Testis (tissue), 3 donors: ENCODE results near the gene FBF1. TPM values are rescaled to one million over a fixed set of nuclear protein-coding genes. Genes with fewer than 3 reads are reported as not detected.

Experiments
- DNase-seq: peaks from one replicate; pipeline ENCODE4 v3.0.0-alpha.2; 2019
- H3K27ac ChIP-seq, 2 donors: fragments of 200-600 bp; sonication (generic); one replicate each; pipeline ENCODE4 v1.5.1; 2019
- H3K27me3 ChIP-seq: fragments of 200-600 bp; sonication (generic); one replicate; pipeline ENCODE4 v1.5.1; 2019
- H3K36me3 ChIP-seq: fragments of 200-600 bp; sonication (generic); one replicate; pipeline ENCODE4 v1.5.1; 2017; ENCODE audit warnings: low read depth; ENCODE audit errors: missing control alignments
- H3K4me1 ChIP-seq: fragments of 200-600 bp; sonication (generic); one replicate; pipeline ENCODE4 v1.5.1; 2019
- H3K4me3 ChIP-seq, 2 donors: fragments of 200-600 bp; sonication (generic); one replicate each; pipeline ENCODE4 v1.5.1; 2017 to 2019
- H3K9me3 ChIP-seq: fragments of 200-600 bp; sonication (generic); one replicate; pipeline ENCODE4 v1.5.1; 2017
- CTCF ChIP-seq, 3 experiments: fragments of 450-650 bp in 2 of 3; fragments of 200-600 bp in 1 of 3; sonication (generic) in 1 of 3; IDR thresholded peaks; one replicate each; pipeline ENCODE4 v1.5.1; 2016 to 2019; ENCODE audit warnings: antibody characterized with exemption in 3 of 3, mild to moderate bottlenecking in 2 of 3, moderate library complexity in 1 of 3
- POLR2A ChIP-seq: fragments of 450-650 bp; IDR thresholded peaks from one replicate; pipeline ENCODE4 v1.6.1; 2017; ENCODE audit warnings: antibody characterized with exemption, mild to moderate bottlenecking, moderate library complexity
- WGBS, 2 donors: methylation state at CpG; one replicate each; pipeline ENCODE4 v1.1.5; 2018; 5-methylcytosine and 5-hydroxymethylcytosine counted together
- intact Hi-C: fragments of 100-400 bp; cut with DNase I; formaldehyde crosslinking; loops from one replicate; pipeline ENCODE4 v1.15.1; 2023; ENCODE audit warnings: low total_unique reads
- polyA plus RNA-seq: library from polyadenylated mRNA; stranded (reverse); fragments of 350-450 nt; fragmentation: Illumina TruSeq; extraction: RNeasy Lipid Tissue Mini Kit (QIAGEN cat#74804); gene quantifications from one replicate; pipeline ENCODE4 v1.2.3, GENCODE V29; 2014; ENCODE audit warnings: low read depth, low replicate concordance; ENCODE audit not compliant: insufficient read depth
- total RNA-seq, 2 donors: library from RNA; depleted of rRNA; stranded (reverse); fragments of >200 nt; gene quantifications; one replicate each; pipeline ENCODE4 v1.2.3, GENCODE V29; 2016

Gene FBF1
- total and polyA plus RNA-seq, 3 donors from 2014 or later, result 81.1 to 119 (median 85.4) TPM

DNA sequence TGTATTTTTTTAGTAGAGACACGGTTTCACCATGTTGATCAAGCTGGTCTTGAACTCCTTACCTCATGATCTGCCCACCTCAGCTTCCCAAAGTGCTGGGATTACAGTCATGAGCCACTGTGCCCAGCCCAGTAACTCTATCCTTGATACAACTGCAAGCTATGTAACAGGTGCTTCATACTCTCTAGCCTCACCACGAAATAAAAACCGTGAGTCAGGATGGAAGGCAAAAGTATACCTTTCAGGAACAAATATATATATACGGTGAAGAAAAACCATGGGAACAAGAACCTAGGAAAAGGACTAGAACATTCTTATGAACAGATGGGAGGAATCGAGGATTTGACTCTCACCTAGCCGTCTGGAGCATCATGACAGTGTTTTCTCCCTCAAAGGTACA, 9.6 kb upstream of the FBF1 start:
- WGBS, 2 donors, result 91 to 96% methylated on average over 6 of the region's 6 CpGs
- Histone ChIP-seq H3K27ac (no peak overlapping the region), H3K36me3 (no peaks in the 10 kb centered on the region), H3K27me3 (no peaks in the 10 kb centered on the region), H3K9me3 (no peaks in the 10 kb centered on the region), H3K4me1 (no peaks in the 10 kb centered on the region), H3K4me3 (no peak overlapping the region)
- intact Hi-C loops, result no loop called here
- no peak for DNase-seq
- no peak for TF ChIP-seq POLR2A

- TF ChIP-seq CTCF (IDR thresholded peaks at IDR 0.05) (no peak), POLR2A (no peak)
- DNase-seq, result no peak
- Histone ChIP-seq H3K27ac (no peak overlapping the region), H3K9me3 (no peaks in the 10 kb centered on the region), H3K4me1 (peaks cover 5% of the 10 kb centered on the region), H3K36me3 (no peaks in the 10 kb centered on the region), H3K27me3 (no peaks in the 10 kb centered on the region), H3K4me3 (no peak overlapping the region)
- WGBS, 2 donors, result 61 to 76% methylated on average over 2 of the region's 2 CpGs
- intact Hi-C loops, result no loop called here
Measured at GRCh38 chr17:75945211-75945610, 4.4 kb upstream of the FBF1 start.

- H3K27ac ChIP-seq, result no peak overlapping the region
- WGBS, 2 donors, result 60 to 76% methylated on average over 1 of the region's 1 CpG
- no peaks in the 10 kb centered on the region for H3K36me3 ChIP-seq
- DNase-seq, result no peak
- no peaks in the 10 kb centered on the region for H3K27me3 ChIP-seq
- no peak overlapping the region for H3K4me3 ChIP-seq
- intact Hi-C loops, result no loop called here
- no peaks in the 10 kb centered on the region for H3K9me3 ChIP-seq
- H3K4me1 ChIP-seq, result peaks cover 5% of the 10 kb centered on the region
- TF ChIP-seq POLR2A (no peak), CTCF (IDR thresholded peaks at IDR 0.05) (no peak)
Measured at GRCh38 chr17:75943491-75943890, 2.6 kb upstream of the FBF1 start.

DNA sequence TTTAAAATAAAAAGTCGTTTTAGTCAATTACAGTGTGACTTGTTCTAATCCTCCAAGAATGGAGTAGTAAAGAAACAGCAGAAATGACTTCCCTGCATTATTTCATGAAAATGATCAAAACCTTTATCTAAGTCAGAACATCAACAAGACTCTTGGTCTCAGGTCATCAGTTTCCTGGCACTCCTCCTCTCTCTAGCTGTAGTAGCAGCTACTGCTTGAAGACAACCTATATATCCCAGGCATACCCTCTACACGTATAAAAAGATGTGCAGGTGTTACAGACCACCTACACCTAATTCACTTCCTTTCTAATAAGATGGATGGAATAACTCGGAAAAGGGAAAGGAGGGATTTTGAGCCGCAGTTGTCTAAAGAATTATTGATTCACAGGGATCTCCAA, 1.6 kb upstream of the FBF1 start:
- Histone ChIP-seq H3K27ac (no peak overlapping the region), H3K36me3 (no peaks in the 10 kb centered on the region), H3K4me1 (peaks cover 5% of the 10 kb centered on the region), H3K9me3 (no peaks in the 10 kb centered on the region), H3K4me3 (no peak overlapping the region), H3K27me3 (no peaks in the 10 kb centered on the region)
- intact Hi-C loops, result no loop called here
- WGBS, 2 donors, result 90 to 91% methylated on average over 4 of the region's 4 CpGs
- no peak for DNase-seq
- TF ChIP-seq CTCF (IDR thresholded peaks at IDR 0.05) (no peak), POLR2A (no peak)

DNA sequence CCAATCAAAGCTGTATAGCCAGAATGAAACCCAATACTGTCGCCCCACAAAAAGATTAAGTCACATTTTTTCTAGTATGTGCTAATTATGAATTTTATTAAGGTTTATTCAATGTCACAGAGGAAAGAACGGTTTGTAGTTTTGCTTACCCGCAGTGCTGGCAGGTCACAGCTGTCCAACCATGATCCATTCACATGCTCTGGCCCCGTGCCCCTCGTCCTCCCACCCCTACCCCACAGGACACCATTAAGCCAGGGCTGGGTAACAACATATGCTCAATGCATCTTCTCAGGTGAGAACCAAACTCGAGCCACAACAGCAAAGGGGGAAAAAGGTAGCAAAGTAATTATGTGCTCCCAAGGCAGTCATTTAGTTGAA, 589 bp upstream of the FBF1 start:
- peak; percentile 31 for DNase-seq
- H3K36me3 ChIP-seq, result no peaks in the 10 kb centered on the region
- H3K4me1 ChIP-seq, result peaks cover 5% of the 10 kb centered on the region
- peak overlapping the region in 1 of 2 donors; percentile 80 for H3K27ac ChIP-seq
- WGBS, 2 donors, result 13 to 23% methylated on average over 6 of the region's 6 CpGs
- peak overlapping the region; percentile 88 to 89 for H3K4me3 ChIP-seq
- no peak for TF ChIP-seq CTCF (IDR thresholded peaks at IDR 0.05)
- no peak for TF ChIP-seq POLR2A
- H3K9me3 ChIP-seq, result no peaks in the 10 kb centered on the region
- H3K27me3 ChIP-seq, result no peaks in the 10 kb centered on the region
- intact Hi-C loops, result no loop called here
